ENCODE measurements around the gene GTSE1.
"Not testable (repeated sequence)": the region's sequence is repeated elsewhere in the genome, so short reads cannot be mapped to it uniquely, and the experiment has no call there.

Gene GTSE1

DNA sequence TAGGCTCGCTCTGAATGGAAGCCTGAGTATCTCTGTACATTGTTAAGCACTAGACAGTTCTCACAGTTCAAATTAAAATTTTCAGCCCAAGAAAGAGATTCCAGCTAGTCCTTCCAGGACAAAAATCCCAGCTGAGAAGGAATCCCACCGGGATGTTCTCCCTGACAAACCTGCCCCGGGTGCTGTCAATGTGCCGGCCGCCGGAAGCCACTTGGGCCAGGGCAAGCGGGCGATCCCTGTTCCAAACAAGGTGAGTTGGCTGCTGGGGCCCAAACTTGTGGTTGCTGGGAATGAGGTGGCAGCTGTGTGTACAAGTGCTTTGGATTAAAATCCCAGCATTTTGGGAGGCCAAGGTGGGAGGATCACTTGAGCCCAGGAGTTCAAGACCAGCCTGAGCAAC is 15.4 kb downstream of the GTSE1 start:
- Histone ChIP-seq H3K27me3 (ENCODE audit: control insufficient read depth, insufficient read depth, low read length, poor library complexity, severe bottlenecking) (no peaks in the 10 kb centered on the region), H3K9me3 (ENCODE audit: control insufficient read depth, low read length) (no peaks in the 10 kb centered on the region), H3K27ac (ENCODE audit: insufficient read depth, low read depth, low read length, poor library complexity, severe bottlenecking) (no peak overlapping the region), H3K4me3 (ENCODE audit: insufficient read depth, low read depth, low read length) (no peak overlapping the region), H3K4me1 (ENCODE audit: control insufficient read depth, insufficient read depth, low read length) (no peaks in the 10 kb centered on the region), H3K36me3 (ENCODE audit: control insufficient read depth, insufficient read depth, low read length) (peaks cover 32% of the 10 kb centered on the region)
- WGBS, 2 experiments, result 94 to 98% methylated on average over 8 of the region's 8 CpGs

DNA sequence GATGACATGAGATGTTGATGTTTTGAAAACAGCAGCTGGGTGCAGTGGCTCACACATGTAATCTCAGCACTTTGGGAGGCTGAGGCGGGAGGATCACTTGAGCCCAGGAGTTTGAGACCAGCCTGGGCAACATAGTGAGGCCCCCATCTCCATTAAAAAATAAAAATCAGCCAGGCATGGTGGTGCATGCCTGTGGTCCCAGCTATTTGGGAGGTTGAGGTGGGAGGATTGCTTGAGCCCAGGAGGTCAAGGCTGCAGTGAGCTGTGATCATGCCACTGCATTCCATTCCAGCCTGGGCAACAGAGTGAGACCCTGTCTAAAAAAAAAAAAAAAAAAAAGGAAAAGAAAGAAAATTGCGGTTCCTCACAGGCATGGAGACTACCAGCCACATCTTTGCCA is 16.2 kb downstream of the GTSE1 start:
- H3K27me3 ChIP-seq (ENCODE audit: control insufficient read depth, insufficient read depth, low read length, poor library complexity, severe bottlenecking); H3K9me3 ChIP-seq (ENCODE audit: control insufficient read depth, low read length); H3K27ac ChIP-seq (ENCODE audit: insufficient read depth, low read depth, low read length, poor library complexity, severe bottlenecking); H3K4me3 ChIP-seq (ENCODE audit: insufficient read depth, low read depth, low read length); H3K4me1 ChIP-seq (ENCODE audit: control insufficient read depth, insufficient read depth, low read length): not testable (repeated sequence)
- peaks cover 39% of the 10 kb centered on the region for H3K36me3 ChIP-seq (ENCODE audit: control insufficient read depth, insufficient read depth, low read length)
- WGBS, 2 experiments, result 89 to 100% methylated on average over 2 of the region's 2 CpGs

DNA sequence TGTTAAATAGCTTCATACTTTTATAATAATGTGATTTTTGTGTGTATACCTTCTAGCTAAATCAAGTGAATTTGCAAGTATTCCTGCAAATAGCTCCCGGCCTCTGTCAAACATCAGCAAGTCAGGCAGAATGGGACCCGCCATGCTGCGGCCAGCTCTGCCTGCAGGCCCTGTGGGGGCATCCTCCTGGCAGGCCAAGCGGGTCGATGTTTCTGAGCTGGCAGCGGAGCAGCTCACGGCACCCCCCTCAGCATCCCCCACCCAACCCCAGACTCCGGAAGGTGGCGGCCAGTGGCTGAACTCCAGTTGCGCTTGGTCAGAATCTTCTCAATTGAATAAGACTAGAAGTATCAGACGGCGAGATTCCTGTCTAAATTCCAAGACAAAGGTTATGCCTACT is 19.3 kb downstream of the GTSE1 start:
- H3K4me1 ChIP-seq (ENCODE audit: control insufficient read depth, insufficient read depth, low read length), result no peaks in the 10 kb centered on the region
- H3K36me3 ChIP-seq (ENCODE audit: control insufficient read depth, insufficient read depth, low read length), result peaks cover 36% of the 10 kb centered on the region
- no peak overlapping the region for H3K27ac ChIP-seq (ENCODE audit: insufficient read depth, low read depth, low read length, poor library complexity, severe bottlenecking)
- no peaks in the 10 kb centered on the region for H3K27me3 ChIP-seq (ENCODE audit: control insufficient read depth, insufficient read depth, low read length, poor library complexity, severe bottlenecking)
- H3K9me3 ChIP-seq (ENCODE audit: control insufficient read depth, low read length), result no peaks in the 10 kb centered on the region
- WGBS, 2 experiments, result 89 to 93% methylated on average over 11 to 12 of the region's 12 CpGs
- no peak overlapping the region for H3K4me3 ChIP-seq (ENCODE audit: insufficient read depth, low read depth, low read length)

DNA sequence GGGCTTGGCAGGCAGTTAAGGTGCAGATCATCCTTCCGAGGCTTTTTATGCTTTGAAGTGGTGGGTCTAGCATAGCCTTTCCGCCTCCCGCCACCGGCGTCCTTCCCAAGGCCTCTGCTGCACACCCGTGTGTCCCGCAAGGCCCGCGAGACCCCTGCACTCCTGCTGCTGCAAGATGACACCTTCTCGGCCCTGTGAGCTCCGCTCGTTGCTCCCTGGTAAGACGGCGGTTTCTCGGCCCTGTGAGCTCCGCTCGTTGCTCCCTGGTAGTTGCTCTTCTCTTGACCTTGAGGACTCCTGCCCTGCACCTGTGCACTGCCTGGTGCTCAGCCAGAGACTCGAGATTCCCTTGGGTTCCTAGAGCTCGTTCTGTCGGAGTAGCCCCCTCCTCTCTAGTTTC is 21.0 kb downstream of the GTSE1 start:
- peaks cover 36% of the 10 kb centered on the region for H3K36me3 ChIP-seq (ENCODE audit: control insufficient read depth, insufficient read depth, low read length)
- 89% methylated on average over 20 of the region's 20 CpGs for WGBS, 2 experiments

DNA sequence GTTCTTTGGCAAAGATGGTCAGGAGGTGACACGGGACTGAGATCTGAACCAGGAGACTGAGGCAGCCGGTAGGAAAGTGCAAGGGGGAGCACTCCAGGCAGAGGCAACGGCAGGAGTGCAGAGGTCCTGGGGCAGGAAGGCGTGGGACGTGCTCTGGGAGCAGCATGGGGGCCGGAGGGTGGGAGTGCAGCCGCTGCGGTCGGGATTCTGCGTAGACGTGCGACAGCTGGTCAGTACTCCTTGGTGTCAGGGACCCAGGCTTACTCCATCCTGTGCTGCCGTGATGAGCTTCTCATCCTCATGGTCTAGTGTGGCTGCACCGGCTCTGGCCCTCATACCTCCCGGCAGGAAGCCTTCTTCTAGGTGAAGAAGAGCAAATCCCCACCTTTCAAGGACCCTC is 21.9 kb downstream of the GTSE1 start:
- H3K36me3 ChIP-seq (ENCODE audit: control insufficient read depth, insufficient read depth, low read length), result peaks cover 36% of the 10 kb centered on the region
- no peaks in the 10 kb centered on the region for H3K9me3 ChIP-seq (ENCODE audit: control insufficient read depth, low read length)
- H3K27ac ChIP-seq (ENCODE audit: insufficient read depth, low read depth, low read length, poor library complexity, severe bottlenecking), result no peak overlapping the region
- H3K4me1 ChIP-seq (ENCODE audit: control insufficient read depth, insufficient read depth, low read length), result no peaks in the 10 kb centered on the region
- H3K4me3 ChIP-seq (ENCODE audit: insufficient read depth, low read depth, low read length), result no peak overlapping the region
- H3K27me3 ChIP-seq (ENCODE audit: control insufficient read depth, insufficient read depth, low read length, poor library complexity, severe bottlenecking), result no peaks in the 10 kb centered on the region
- whole genome bisulfite sequencing, 2 experiments, result 93% methylated on average over 15 of the region's 15 CpGs

More for the DNA sequence above, 21.0 kb downstream of the GTSE1 start:
- H3K27me3 ChIP-seq (ENCODE audit: control insufficient read depth, insufficient read depth, low read length, poor library complexity, severe bottlenecking), result no peaks in the 10 kb centered on the region
- H3K27ac ChIP-seq (ENCODE audit: insufficient read depth, low read depth, low read length, poor library complexity, severe bottlenecking), result no peak overlapping the region
- no peak overlapping the region for H3K4me3 ChIP-seq (ENCODE audit: insufficient read depth, low read depth, low read length)
- no peaks in the 10 kb centered on the region for H3K4me1 ChIP-seq (ENCODE audit: control insufficient read depth, insufficient read depth, low read length)
- no peaks in the 10 kb centered on the region for H3K9me3 ChIP-seq (ENCODE audit: control insufficient read depth, low read length)

DNA sequence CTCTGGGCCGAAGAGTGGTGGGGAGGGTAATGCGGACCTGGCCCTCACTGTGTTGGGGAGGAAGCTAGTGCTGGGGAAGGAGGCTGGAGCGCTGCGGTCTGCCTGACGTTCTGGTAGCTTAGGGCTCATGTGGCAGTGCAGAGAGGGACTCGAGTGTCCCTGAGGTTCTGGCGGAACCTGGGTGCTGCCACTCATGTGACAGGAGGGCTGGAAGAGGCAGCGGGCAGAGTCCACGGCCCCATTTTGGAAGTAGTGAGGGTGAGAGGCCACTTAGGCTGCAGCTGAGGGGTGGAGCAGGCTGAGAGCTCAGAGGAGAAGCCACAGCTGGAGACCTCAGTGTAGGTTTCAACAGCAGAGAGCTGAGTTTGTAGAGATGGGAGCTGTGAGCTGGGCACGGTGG is 22.6 kb downstream of the GTSE1 start:
- WGBS, 2 experiments, result 94 to 97% methylated on average over 10 of the region's 10 CpGs
- no peak overlapping the region for H3K4me3 ChIP-seq (ENCODE audit: insufficient read depth, low read depth, low read length)
- H3K4me1 ChIP-seq (ENCODE audit: control insufficient read depth, insufficient read depth, low read length), result no peaks in the 10 kb centered on the region
- H3K9me3 ChIP-seq (ENCODE audit: control insufficient read depth, low read length), result no peaks in the 10 kb centered on the region
- peaks cover 42% of the 10 kb centered on the region for H3K36me3 ChIP-seq (ENCODE audit: control insufficient read depth, insufficient read depth, low read length)
- no peak overlapping the region for H3K27ac ChIP-seq (ENCODE audit: insufficient read depth, low read depth, low read length, poor library complexity, severe bottlenecking)
- H3K27me3 ChIP-seq (ENCODE audit: control insufficient read depth, insufficient read depth, low read length, poor library complexity, severe bottlenecking), result no peaks in the 10 kb centered on the region

DNA sequence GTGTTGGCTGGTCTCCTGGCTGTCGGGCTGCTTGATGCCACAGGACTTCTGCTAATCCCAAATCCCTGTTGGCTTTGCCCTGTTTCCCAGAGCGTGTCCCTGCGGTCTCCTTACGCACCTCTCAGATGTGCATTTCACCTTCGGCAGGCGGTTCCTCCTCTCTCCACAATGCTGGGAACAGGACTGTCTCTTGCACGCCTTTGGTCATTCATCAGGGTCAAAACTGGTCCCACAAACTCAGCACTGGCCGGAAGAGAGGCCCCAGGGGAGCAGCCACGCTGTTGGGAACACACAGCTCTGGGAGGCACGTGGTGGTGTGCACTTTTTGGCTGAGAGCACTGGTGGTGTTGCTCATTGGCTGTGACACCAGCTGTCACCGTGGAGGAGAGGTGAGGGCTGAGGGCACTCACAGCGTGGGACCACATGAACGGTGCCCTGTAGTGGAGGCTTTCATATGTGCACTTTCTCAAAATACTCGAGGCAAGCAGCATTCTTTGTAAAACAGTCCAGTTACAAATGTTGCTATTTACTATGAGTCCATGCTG is 23.6 kb downstream of the GTSE1 start:
- no peaks in the 10 kb centered on the region for H3K27me3 ChIP-seq (ENCODE audit: control insufficient read depth, insufficient read depth, low read length, poor library complexity, severe bottlenecking)
- no peak overlapping the region for H3K4me3 ChIP-seq (ENCODE audit: insufficient read depth, low read depth, low read length)
- peaks cover 42% of the 10 kb centered on the region for H3K36me3 ChIP-seq (ENCODE audit: control insufficient read depth, insufficient read depth, low read length)
- WGBS, 2 experiments, result 94 to 97% methylated on average over 14 of the region's 14 CpGs
- no peaks in the 10 kb centered on the region for H3K9me3 ChIP-seq (ENCODE audit: control insufficient read depth, low read length)
- H3K27ac ChIP-seq (ENCODE audit: insufficient read depth, low read depth, low read length, poor library complexity, severe bottlenecking), result no peak overlapping the region
- no peaks in the 10 kb centered on the region for H3K4me1 ChIP-seq (ENCODE audit: control insufficient read depth, insufficient read depth, low read length)

DNA sequence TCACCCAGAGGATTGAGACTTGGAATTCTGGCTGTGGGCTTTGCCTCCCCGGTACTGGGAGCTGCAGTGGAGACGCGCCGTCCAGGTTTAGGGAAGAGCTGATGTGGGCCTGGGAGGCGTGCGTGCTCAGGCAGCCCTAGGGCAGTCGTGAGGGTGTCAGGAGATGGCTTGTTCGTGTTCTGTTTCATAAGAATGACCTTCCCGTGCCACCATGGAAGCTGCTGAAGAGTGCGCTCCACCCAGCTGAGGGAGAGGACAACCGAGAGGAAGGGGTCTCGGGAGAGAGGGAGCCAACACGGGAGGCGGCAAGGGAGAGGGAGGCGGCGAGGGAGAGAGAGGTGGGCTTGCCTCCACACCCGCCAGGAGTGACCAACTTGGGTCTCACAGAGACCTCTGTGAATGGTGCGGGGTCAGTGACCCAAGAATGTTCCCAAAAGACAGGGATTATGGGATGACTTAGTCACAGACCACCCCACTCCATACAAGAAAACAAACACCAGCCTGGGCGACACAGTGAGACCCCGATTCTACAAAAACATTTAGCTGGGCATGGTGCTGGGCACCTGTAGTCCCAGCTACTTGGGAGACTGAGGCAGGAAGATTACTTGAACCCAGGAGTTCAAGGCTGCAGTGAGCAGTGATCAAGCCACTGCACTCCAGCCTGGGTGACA is 24.2 kb downstream of the GTSE1 start:
- WGBS, 2 experiments, result 95 to 96% methylated on average over 20 of the region's 20 CpGs
- Histone ChIP-seq H3K4me3 (ENCODE audit: insufficient read depth, low read depth, low read length) (no peak overlapping the region), H3K4me1 (ENCODE audit: control insufficient read depth, insufficient read depth, low read length) (no peaks in the 10 kb centered on the region), H3K27ac (ENCODE audit: insufficient read depth, low read depth, low read length, poor library complexity, severe bottlenecking) (no peak overlapping the region), H3K9me3 (ENCODE audit: control insufficient read depth, low read length) (no peaks in the 10 kb centered on the region), H3K36me3 (ENCODE audit: control insufficient read depth, insufficient read depth, low read length) (peaks cover 41% of the 10 kb centered on the region), H3K27me3 (ENCODE audit: control insufficient read depth, insufficient read depth, low read length, poor library complexity, severe bottlenecking) (no peaks in the 10 kb centered on the region)

DNA sequence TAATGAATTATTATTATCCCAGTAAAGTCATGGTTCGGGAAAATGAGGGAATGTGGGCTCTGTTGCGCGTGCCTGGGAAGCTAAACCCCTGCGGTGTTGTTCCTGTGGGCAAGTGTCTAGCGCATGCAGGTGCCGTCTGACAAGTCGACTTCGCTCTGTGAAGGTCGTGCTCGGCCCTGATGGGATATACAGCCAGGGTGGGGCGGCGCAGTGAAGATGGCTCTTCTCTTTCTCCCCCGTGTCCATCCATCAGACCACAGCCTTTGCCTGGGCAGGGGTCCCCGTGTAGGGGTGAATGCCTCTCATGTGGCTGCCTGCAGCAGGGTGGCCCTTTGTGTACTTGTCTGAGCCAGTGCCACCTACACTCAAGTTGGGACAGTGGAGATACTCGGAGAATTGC is 26.0 kb downstream of the GTSE1 start:
- Histone ChIP-seq H3K4me3 (ENCODE audit: insufficient read depth, low read depth, low read length) (no peak overlapping the region), H3K27ac (ENCODE audit: insufficient read depth, low read depth, low read length, poor library complexity, severe bottlenecking) (no peak overlapping the region), H3K4me1 (ENCODE audit: control insufficient read depth, insufficient read depth, low read length) (no peaks in the 10 kb centered on the region), H3K27me3 (ENCODE audit: control insufficient read depth, insufficient read depth, low read length, poor library complexity, severe bottlenecking) (no peaks in the 10 kb centered on the region), H3K36me3 (ENCODE audit: control insufficient read depth, insufficient read depth, low read length) (peaks cover 37% of the 10 kb centered on the region), H3K9me3 (ENCODE audit: control insufficient read depth, low read length) (no peaks in the 10 kb centered on the region)
- WGBS, 2 experiments, result 96 to 97% methylated on average over 15 of the region's 15 CpGs

DNA sequence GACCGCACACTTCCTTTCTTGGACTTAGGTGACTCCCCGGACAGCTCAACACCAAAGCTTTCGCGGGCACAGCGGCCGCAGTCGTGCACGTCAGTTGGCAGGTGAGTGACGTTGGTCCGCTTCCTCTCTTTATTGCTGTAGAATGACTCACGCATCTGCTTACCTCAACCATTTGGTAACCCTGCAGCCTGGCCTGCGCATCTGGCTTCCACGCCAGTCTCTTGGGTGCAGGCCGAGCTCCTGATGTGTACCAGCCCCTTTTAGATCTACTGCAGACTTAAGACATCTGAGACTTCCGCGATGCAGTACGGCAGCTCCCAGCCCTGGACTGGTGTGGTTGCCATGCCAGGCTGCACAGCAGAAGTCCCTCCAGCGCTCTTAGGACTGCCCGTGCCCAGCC is 26.5 kb downstream of the GTSE1 start:
- no peak overlapping the region for H3K27ac ChIP-seq (ENCODE audit: insufficient read depth, low read depth, low read length, poor library complexity, severe bottlenecking)
- no peaks in the 10 kb centered on the region for H3K27me3 ChIP-seq (ENCODE audit: control insufficient read depth, insufficient read depth, low read length, poor library complexity, severe bottlenecking)
- H3K4me3 ChIP-seq (ENCODE audit: insufficient read depth, low read depth, low read length), result no peak overlapping the region
- no peaks in the 10 kb centered on the region for H3K9me3 ChIP-seq (ENCODE audit: control insufficient read depth, low read length)
- WGBS, 2 experiments, result 97% methylated on average over 19 of the region's 19 CpGs
- no peaks in the 10 kb centered on the region for H3K4me1 ChIP-seq (ENCODE audit: control insufficient read depth, insufficient read depth, low read length)
- H3K36me3 ChIP-seq (ENCODE audit: control insufficient read depth, insufficient read depth, low read length), result peaks cover 36% of the 10 kb centered on the region
